ENCODE measurements around the gene COL13A1. TPM values are rescaled to one million over a fixed set of nuclear protein-coding genes. Genes with fewer than 3 reads are reported as not detected.
A peak's percentile ranks its signal among the peaks of the same experiment; 100 is the strongest.

The COL13A1 gene
- total and polyA plus RNA-seq, 10 donors = 4.1 to 16.1 (median 9.5) TPM

GRCh38 chr10:69897999-69898398 lies 96.3 kb downstream of the COL13A1 start:
- 83 to 91% (median 87%) methylated on average over 6 to 10 of the region's 10 CpGs for WGBS, 5 donors
- H3K36me3 ChIP-seq = no peaks in the 10 kb centered on the region
- peak; percentile 57 for DNase-seq
- TF ChIP-seq POLR2A (IDR thresholded peaks at IDR 0.05) = no peak
- TF ChIP-seq CTCF (IDR thresholded peaks at IDR 0.05 in 8 of 11, conservative IDR thresholded peaks at IDR 0.05 in 3 of 11) = no peak
- no peak for TF ChIP-seq POLR2AphosphoS5 (IDR thresholded peaks at IDR 0.05)
- intact Hi-C loops (cut with DNase I; ENCODE audit: low total_unique reads) = no loop called here
- no peak overlapping the region for H3K4me3 ChIP-seq
- H3K27me3 ChIP-seq (replicated peaks in 1 of 7) = peaks cover 0 to 16% (median 0%) of the 10 kb centered on the region in 7 donors
- no peak overlapping the region for H3K27ac ChIP-seq
- no peaks in the 10 kb centered on the region for H3K4me1 ChIP-seq
- H3K9me3 ChIP-seq = no peaks in the 10 kb centered on the region

GRCh38 chr10:69898524-69898923 lies 96.8 kb downstream of the COL13A1 start:
- DNase-seq = no peak
- Histone ChIP-seq H3K9me3 (no peaks in the 10 kb centered on the region), H3K27me3 (replicated peaks in 1 of 7) (peaks cover 0 to 16% (median 0%) of the 10 kb centered on the region in 7 donors), H3K4me1 (no peaks in the 10 kb centered on the region), H3K27ac (no peak overlapping the region), H3K36me3 (no peaks in the 10 kb centered on the region), H3K4me3 (no peak overlapping the region)
- 75 to 81% (median 80%) methylated on average over 10 of the region's 10 CpGs for WGBS, 5 donors
- intact Hi-C loops (cut with DNase I; ENCODE audit: low total_unique reads) = no loop called here
- TF ChIP-seq POLR2AphosphoS5 (IDR thresholded peaks at IDR 0.05) (no peak), POLR2A (IDR thresholded peaks at IDR 0.05) (no peak), CTCF (IDR thresholded peaks at IDR 0.05 in 8 of 11, conservative IDR thresholded peaks at IDR 0.05 in 3 of 11) (no peak)

- no peaks in the 10 kb centered on the region for H3K9me3 ChIP-seq
- no peak for DNase-seq
- H3K4me3 ChIP-seq = no peak overlapping the region
- H3K36me3 ChIP-seq = no peaks in the 10 kb centered on the region
- no peaks in the 10 kb centered on the region for H3K4me1 ChIP-seq
- intact Hi-C loops (cut with DNase I; ENCODE audit: low total_unique reads) = no loop called here
- WGBS, 5 donors = 76 to 95% (median 87%) methylated on average over 2 of the region's 2 CpGs
- peaks cover 0 to 13% (median 0%) of the 10 kb centered on the region in 7 donors for H3K27me3 ChIP-seq (replicated peaks in 1 of 7)
- no peak for TF ChIP-seq POLR2A (IDR thresholded peaks at IDR 0.05)
- TF ChIP-seq POLR2AphosphoS5 (IDR thresholded peaks at IDR 0.05) = no peak
- no peak for TF ChIP-seq CTCF (IDR thresholded peaks at IDR 0.05 in 8 of 11, conservative IDR thresholded peaks at IDR 0.05 in 3 of 11)
- H3K27ac ChIP-seq = no peak overlapping the region
Measured at GRCh38 chr10:69898941-69899340, 97.2 kb downstream of the COL13A1 start.

- H3K27me3 ChIP-seq (replicated peaks in 1 of 7) = peaks cover 0 to 10% (median 0%) of the 10 kb centered on the region in 7 donors
Measured at GRCh38 chr10:69899727-69900595, 98.3 kb downstream of the COL13A1 start.

More at GRCh38 chr10:69899727-69900595, 98.3 kb downstream of the COL13A1 start:
- TF ChIP-seq POLR2A (IDR thresholded peaks at IDR 0.05) (no peak), CTCF (IDR thresholded peaks at IDR 0.05 in 8 of 11, conservative IDR thresholded peaks at IDR 0.05 in 3 of 11) (no peak), POLR2AphosphoS5 (IDR thresholded peaks at IDR 0.05) (no peak)
- H3K36me3 ChIP-seq = no peaks in the 10 kb centered on the region
- H3K4me3 ChIP-seq = no peak overlapping the region
- no peak for DNase-seq
- H3K9me3 ChIP-seq = no peaks in the 10 kb centered on the region
- H3K4me1 ChIP-seq = no peaks in the 10 kb centered on the region
- no peak overlapping the region for H3K27ac ChIP-seq
- intact Hi-C loops (cut with DNase I; ENCODE audit: low total_unique reads) = no loop called here
- WGBS, 5 donors = 89 to 94% (median 90%) methylated on average over 9 to 12 of the region's 12 CpGs
